Neural cell (in vitro differentiated cells): ENCODE data around the gene RNASE4.

Experiments used
- CTCF ChIP-seq: fragments of 450-650 bp; IDR thresholded peaks from 2 replicates; pipeline ENCODE4 v1.5.1; 2014; ENCODE audit warnings: antibody characterized with exemption, mild to moderate bottlenecking, moderate library complexity; ENCODE audit not compliant: poor library complexity, severe bottlenecking
- TAF1 ChIP-seq: IDR thresholded peaks from 2 replicates; pipeline ENCODE4 v1.6.1; 2012; ENCODE audit warnings: low read depth
- TF ChIP-seq, protein P1 (sequence below): IDR thresholded peaks from 2 replicates; pipeline ENCODE4 v1.6.1; 2012; ENCODE audit warnings: borderline replicate concordance

GRCh38 chr14:20748439-20748838, 64.1 kb downstream of the RNASE4 start:
- no peak for TF ChIP-seq CTCF
- TF ChIP-seq TAF1: no peak
- TF ChIP-seq, protein P1, sequence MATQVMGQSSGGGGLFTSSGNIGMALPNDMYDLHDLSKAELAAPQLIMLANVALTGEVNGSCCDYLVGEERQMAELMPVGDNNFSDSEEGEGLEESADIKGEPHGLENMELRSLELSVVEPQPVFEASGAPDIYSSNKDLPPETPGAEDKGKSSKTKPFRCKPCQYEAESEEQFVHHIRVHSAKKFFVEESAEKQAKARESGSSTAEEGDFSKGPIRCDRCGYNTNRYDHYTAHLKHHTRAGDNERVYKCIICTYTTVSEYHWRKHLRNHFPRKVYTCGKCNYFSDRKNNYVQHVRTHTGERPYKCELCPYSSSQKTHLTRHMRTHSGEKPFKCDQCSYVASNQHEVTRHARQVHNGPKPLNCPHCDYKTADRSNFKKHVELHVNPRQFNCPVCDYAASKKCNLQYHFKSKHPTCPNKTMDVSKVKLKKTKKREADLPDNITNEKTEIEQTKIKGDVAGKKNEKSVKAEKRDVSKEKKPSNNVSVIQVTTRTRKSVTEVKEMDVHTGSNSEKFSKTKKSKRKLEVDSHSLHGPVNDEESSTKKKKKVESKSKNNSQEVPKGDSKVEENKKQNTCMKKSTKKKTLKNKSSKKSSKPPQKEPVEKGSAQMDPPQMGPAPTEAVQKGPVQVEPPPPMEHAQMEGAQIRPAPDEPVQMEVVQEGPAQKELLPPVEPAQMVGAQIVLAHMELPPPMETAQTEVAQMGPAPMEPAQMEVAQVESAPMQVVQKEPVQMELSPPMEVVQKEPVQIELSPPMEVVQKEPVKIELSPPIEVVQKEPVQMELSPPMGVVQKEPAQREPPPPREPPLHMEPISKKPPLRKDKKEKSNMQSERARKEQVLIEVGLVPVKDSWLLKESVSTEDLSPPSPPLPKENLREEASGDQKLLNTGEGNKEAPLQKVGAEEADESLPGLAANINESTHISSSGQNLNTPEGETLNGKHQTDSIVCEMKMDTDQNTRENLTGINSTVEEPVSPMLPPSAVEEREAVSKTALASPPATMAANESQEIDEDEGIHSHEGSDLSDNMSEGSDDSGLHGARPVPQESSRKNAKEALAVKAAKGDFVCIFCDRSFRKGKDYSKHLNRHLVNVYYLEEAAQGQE: no peak
